Left hindlimb (tissue), 1 donor: Measurements from ENCODE around the gene TPD52L2.
"Not testable (repeated sequence)": the region's sequence is repeated elsewhere in the genome, so short reads cannot be mapped to it uniquely, and the experiment has no call there.

Source experiments
- DNase-seq: peaks from one replicate; pipeline ENCODE4 v3.0.0-alpha.2; 2018

TPD52L2 gene

GRCh38 chr20:63857764-63858392 is 7.2 kb upstream of the TPD52L2 start:
- peak; percentile 65 for DNase-seq

- DNase-seq: peak; percentile 69
These were observed 6.5 kb upstream of the TPD52L2 start for GRCh38 chr20:63858393-63859165.

GRCh38 chr20:63859166-63859699 is 5.8 kb upstream of the TPD52L2 start:
- DNase-seq: no peak

GRCh38 chr20:63860325-63861051 is 4.6 kb upstream of the TPD52L2 start:
- DNase-seq: no peak

GRCh38 chr20:63861365-63861934 is 3.6 kb upstream of the TPD52L2 start, which contains the start of gene ABHD16B:
ABHD16B (plus strand) TSS chr20:63861498; CDS start chr20:63861541, 43 bp downstream.
- DNase-seq: no peak

- DNase-seq: no peak
These were observed 2.8 kb upstream of the TPD52L2 start for GRCh38 chr20:63861981-63862901.

GRCh38 chr20:63863021-63863797 is 1.9 kb upstream of the TPD52L2 start:
- no peak for DNase-seq

GRCh38 chr20:63863798-63864544 is 1.1 kb upstream of the TPD52L2 start:
- DNase-seq: peak; percentile 83

- DNase-seq: no peak
These were observed 509 bp upstream of the TPD52L2 start for GRCh38 chr20:63864545-63864977.

- DNase-seq: not testable (repeated sequence)
These were observed 2.0 kb downstream of the TPD52L2 start for GRCh38 chr20:63867042-63867441.

GRCh38 chr20:63868264-63868663 is 3.2 kb downstream of the TPD52L2 start:
- DNase-seq: no peak

- DNase-seq: no peak
These were observed 8.5 kb downstream of the TPD52L2 start for GRCh38 chr20:63873477-63873971.

- not testable (repeated sequence) for DNase-seq
These were observed 9.2 kb downstream of the TPD52L2 start for GRCh38 chr20:63874241-63874640.

GRCh38 chr20:63876489-63877036 is 11.5 kb downstream of the TPD52L2 start:
- no peak for DNase-seq

GRCh38 chr20:63877755-63878470 is 12.8 kb downstream of the TPD52L2 start:
- DNase-seq: no peak

GRCh38 chr20:63878899-63879663 is 14.0 kb downstream of the TPD52L2 start:
- no peak for DNase-seq

GRCh38 chr20:63880901-63881300 is 15.8 kb downstream of the TPD52L2 start:
- DNase-seq: not testable (repeated sequence)
